Activated naive CD8-positive, alpha-beta T cell (primary cell): ENCODE data around the gene DGKA.
"Not testable (repeated sequence)": the region's sequence is repeated elsewhere in the genome, so short reads cannot be mapped to it uniquely, and the experiment has no call there.

Experiments used
- H3K27ac Mint-ChIP-seq: one replicate; pipeline ENCODE4 v1.8.0; 2021; ENCODE audit warnings: mixed read lengths
- H3K27me3 Mint-ChIP-seq: one replicate; pipeline ENCODE4 v1.8.0; 2021; ENCODE audit warnings: mixed read lengths
- H3K36me3 Mint-ChIP-seq: one replicate; pipeline ENCODE4 v1.8.0; 2021; ENCODE audit warnings: mixed read lengths
- H3K4me1 Mint-ChIP-seq: one replicate; pipeline ENCODE4 v1.8.0; 2021; ENCODE audit warnings: low read depth, mixed read lengths
- H3K4me3 Mint-ChIP-seq: one replicate; pipeline ENCODE4 v1.8.0; 2021; ENCODE audit warnings: mild to moderate bottlenecking, mixed read lengths
- H3K9me3 Mint-ChIP-seq: one replicate; pipeline ENCODE4 v1.8.0; 2021; ENCODE audit warnings: low read depth, mixed read lengths

Gene DGKA

DNA sequence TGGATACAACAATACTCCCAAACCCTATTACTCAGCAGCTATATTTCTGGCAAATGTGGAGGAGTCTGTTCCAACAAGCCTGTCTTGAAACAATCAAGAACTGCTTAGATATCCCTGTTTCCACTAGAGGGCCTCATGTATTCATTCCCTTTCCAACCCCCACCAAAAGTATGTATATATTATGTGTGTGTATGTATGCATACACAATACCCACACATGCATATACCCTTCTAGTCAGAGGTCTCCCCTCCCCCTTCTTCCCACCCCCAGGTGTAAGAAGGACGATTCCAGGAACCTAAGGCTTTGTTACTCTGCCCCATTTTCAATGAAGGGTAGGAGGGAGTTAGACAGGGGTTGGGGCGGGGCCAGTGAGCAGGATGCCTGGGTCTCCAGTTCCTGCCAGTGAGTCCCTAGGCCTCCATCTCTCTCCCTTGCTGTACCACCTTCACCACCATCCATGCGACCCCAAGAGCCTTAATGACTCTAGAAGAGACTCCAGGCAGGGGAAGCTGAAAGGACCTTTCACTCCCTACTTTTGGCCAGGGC, at the start of gene DGKA:
Gene DGKA (plus strand): TSS at position 392 of the 546 bp plus-strand sequence. CDS start 5,342 bp downstream, outside the sequence.
- H3K36me3 Mint-ChIP-seq = peaks cover 9% of the 10 kb centered on the region

GRCh38 chr12:55885113-55885512, 45.8 kb upstream of the DGKA start:
- Mint-ChIP-seq H3K4me1 (peaks cover 6% of the 10 kb centered on the region), H3K27me3 (no peaks in the 10 kb centered on the region), H3K36me3 (no peaks in the 10 kb centered on the region), H3K9me3 (no peaks in the 10 kb centered on the region), H3K4me3 (no peak overlapping the region), H3K27ac (no peak overlapping the region)

More for the DNA sequence above, at the start of gene DGKA:
- Mint-ChIP-seq H3K27me3 (no peaks in the 10 kb centered on the region), H3K9me3 (no peaks in the 10 kb centered on the region), H3K27ac (peak within 1 kb of the TSS; percentile 99), H3K4me1 (peaks cover 62% of the 10 kb centered on the region), H3K4me3 (peak within 1 kb of the TSS; percentile 100)

DNA sequence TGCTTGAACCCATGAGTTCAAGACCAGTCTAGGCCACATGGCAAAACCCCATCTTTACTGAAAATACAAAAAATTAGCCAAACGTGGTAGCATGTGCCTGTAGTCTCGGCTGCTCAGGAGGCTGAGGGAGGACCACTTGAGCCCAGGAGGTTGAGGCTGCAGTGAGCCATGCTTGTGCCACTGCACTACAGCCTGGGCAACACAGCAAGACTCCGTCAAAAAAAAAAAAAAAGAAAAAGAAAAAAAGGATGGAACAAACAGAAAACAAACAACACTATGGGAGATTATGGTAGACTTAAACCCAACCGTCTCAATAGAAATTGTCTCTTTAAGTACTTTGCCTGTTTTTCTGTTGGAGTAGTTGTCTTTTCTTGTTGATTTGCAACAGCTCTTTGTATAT, 39.7 kb upstream of the DGKA start:
- Mint-ChIP-seq H3K9me3 (no peaks in the 10 kb centered on the region), H3K27me3 (no peaks in the 10 kb centered on the region), H3K27ac (no peak overlapping the region), H3K4me1 (no peaks in the 10 kb centered on the region), H3K4me3 (no peak overlapping the region), H3K36me3 (no peaks in the 10 kb centered on the region)

DNA sequence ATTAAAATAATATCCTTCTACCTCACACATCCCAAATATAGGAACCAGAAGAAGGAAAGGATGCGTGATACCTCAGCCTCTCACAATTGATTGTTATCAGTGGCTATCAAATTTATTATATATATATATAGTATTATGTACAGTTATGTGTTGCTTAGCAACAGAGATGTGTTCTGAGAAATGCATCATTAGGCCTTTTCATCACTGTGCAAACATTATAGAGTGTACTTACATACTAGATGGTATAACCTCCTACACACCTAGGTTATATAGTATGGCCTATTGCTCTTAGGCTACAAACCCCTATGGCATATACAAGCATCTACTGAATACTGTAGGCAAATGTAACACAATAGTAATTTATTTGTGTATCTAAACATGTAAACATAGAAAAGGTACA, 37.2 kb upstream of the DGKA start:
- Mint-ChIP-seq H3K9me3 (no peaks in the 10 kb centered on the region), H3K4me3 (no peak overlapping the region), H3K27me3 (no peaks in the 10 kb centered on the region), H3K36me3 (no peaks in the 10 kb centered on the region), H3K27ac (no peak overlapping the region), H3K4me1 (peaks cover 4% of the 10 kb centered on the region)

DNA sequence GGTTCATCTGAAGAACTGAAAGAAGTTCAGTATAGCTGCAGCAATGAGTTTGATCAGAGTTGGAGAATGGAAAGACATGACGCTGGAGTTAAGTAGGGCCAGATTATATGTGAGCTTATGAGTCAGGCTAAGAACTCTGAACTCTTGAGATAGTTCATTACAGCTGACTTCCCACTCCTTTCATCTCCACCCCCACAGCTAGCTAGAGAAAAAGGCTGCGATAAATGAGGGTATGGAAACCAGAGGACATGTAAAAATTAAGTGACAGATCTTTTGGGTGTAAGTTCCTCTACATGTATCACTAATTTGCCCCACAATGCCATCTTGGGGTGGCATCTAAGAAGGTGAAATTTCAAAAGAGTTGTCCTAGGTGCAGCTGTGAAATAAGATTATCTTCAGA, 31.9 kb upstream of the DGKA start:
- Mint-ChIP-seq H3K4me1 (peaks cover 13% of the 10 kb centered on the region), H3K27me3 (no peaks in the 10 kb centered on the region), H3K4me3 (no peak overlapping the region), H3K9me3 (no peaks in the 10 kb centered on the region), H3K27ac (peak overlapping the region; percentile 81), H3K36me3 (no peaks in the 10 kb centered on the region)

GRCh38 chr12:55901881-55902490, 29.0 kb upstream of the DGKA start:
- H3K27me3 Mint-ChIP-seq = no peaks in the 10 kb centered on the region
- no peaks in the 10 kb centered on the region for H3K36me3 Mint-ChIP-seq
- H3K27ac Mint-ChIP-seq = no peak overlapping the region
- H3K4me3 Mint-ChIP-seq = no peak overlapping the region
- H3K4me1 Mint-ChIP-seq = peaks cover 15% of the 10 kb centered on the region
- H3K9me3 Mint-ChIP-seq = no peaks in the 10 kb centered on the region

GRCh38 chr12:55906056-55906455, 24.9 kb upstream of the DGKA start:
- Mint-ChIP-seq H3K4me3 (no peak overlapping the region), H3K36me3 (no peaks in the 10 kb centered on the region), H3K4me1 (peaks cover 4% of the 10 kb centered on the region), H3K27me3 (no peaks in the 10 kb centered on the region), H3K9me3 (no peaks in the 10 kb centered on the region), H3K27ac (peak overlapping the region; percentile 3)

DNA sequence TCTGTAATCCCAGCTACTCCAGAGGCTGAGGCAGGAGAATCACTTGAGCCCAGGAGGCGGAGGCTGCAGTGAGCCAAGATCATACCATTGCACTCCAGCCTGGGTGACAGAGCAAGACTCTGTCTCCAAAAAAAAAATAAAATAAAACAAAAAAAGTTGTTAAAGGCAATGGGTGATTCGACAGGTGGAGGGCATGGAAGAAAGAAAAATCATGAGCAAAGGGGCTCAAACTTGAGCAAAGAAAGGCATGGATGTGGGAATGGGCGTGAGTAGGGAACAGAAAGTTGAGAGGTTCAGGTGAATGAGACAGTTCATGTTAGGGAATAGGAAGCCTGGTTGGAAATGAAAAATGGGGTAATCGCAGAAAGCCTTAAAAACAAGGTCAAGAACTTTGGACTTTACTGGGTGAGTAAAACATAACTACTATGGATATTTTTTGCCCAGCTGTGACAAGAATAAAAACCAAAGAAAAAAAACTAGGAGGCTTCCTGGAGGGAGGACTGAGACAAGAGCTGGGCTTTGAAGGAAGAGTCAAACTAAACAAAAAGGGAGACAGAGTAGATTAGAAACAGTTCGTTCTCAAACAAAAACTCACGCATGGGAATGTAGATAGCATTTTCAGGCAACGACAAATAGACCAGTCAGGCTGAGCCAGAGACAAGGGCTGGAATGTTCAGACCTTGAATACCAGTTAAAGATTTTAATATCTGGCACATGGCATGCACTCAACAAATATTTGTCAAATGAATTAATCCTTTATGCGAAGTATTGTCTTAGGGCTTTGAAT, 22.0 kb upstream of the DGKA start:
- peaks cover 13% of the 10 kb centered on the region for H3K4me1 Mint-ChIP-seq
- peaks cover 2% of the 10 kb centered on the region for H3K36me3 Mint-ChIP-seq
- no peaks in the 10 kb centered on the region for H3K27me3 Mint-ChIP-seq
- H3K9me3 Mint-ChIP-seq = no peaks in the 10 kb centered on the region
- no peak overlapping the region for H3K4me3 Mint-ChIP-seq
- H3K27ac Mint-ChIP-seq = peak overlapping the region; percentile 75

GRCh38 chr12:55909513-55909884, 21.5 kb upstream of the DGKA start:
- Mint-ChIP-seq H3K36me3 (peaks cover 3% of the 10 kb centered on the region), H3K4me1 (peaks cover 18% of the 10 kb centered on the region), H3K9me3 (no peaks in the 10 kb centered on the region), H3K4me3 (no peak overlapping the region), H3K27ac (no peak overlapping the region), H3K27me3 (no peaks in the 10 kb centered on the region)

GRCh38 chr12:55912908-55913307, 18.1 kb upstream of the DGKA start:
- Mint-ChIP-seq H3K4me3 (no peak overlapping the region), H3K36me3 (peaks cover 4% of the 10 kb centered on the region), H3K4me1 (peaks cover 32% of the 10 kb centered on the region), H3K9me3 (no peaks in the 10 kb centered on the region), H3K27ac (peak overlapping the region; percentile 31), H3K27me3 (no peaks in the 10 kb centered on the region)

DNA sequence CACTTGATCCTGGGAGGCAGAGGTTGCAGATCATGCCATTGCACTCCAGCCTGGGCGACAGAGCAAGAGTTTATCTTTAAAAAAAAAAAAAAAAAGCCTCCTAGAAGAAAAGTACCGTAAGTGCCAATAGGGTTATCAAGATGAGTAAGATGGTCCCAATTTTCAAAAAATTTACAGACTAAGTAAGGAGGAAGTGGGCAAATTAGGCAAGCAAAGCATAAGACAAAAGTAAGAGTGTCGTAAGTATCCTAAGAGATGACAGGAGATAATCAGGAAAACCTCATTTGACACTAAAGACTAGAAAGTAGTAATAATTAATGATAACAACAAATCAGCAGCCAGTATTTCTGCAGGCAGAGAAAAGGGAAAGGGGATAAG, 15.5 kb upstream of the DGKA start:
- H3K4me3 Mint-ChIP-seq = peak overlapping the region; percentile 2
- H3K4me1 Mint-ChIP-seq = peaks cover 37% of the 10 kb centered on the region
- peak overlapping the region; percentile 85 for H3K27ac Mint-ChIP-seq
- H3K36me3 Mint-ChIP-seq = peaks cover 4% of the 10 kb centered on the region
- H3K9me3 Mint-ChIP-seq = no peaks in the 10 kb centered on the region
- no peaks in the 10 kb centered on the region for H3K27me3 Mint-ChIP-seq

DNA sequence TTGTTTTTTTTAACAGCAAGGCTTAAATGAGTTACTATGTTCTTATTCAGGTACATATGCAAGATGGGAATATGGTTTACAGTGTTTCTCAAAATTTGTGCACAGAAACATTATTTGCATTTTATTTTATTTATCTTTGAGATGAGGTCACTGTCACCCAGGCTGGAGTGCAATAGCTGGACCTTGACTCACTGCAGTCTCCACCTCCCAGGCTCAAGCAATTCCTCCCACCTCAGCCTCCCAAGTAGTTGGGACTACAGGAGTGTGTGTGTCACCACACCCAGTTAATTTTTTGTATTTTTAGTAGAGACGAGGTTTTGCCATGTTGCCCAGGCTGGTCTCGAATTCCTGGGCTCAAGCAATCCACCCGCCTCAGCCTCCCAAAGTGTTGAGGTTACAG, 11.9 kb upstream of the DGKA start:
- H3K27me3 Mint-ChIP-seq, H3K4me3 Mint-ChIP-seq, H3K9me3 Mint-ChIP-seq, H3K36me3 Mint-ChIP-seq, H3K27ac Mint-ChIP-seq: not testable (repeated sequence)
- H3K4me1 Mint-ChIP-seq = peaks cover 47% of the 10 kb centered on the region

- H3K27ac Mint-ChIP-seq = no peak overlapping the region
- no peaks in the 10 kb centered on the region for H3K9me3 Mint-ChIP-seq
- H3K4me3 Mint-ChIP-seq = no peak overlapping the region
- peaks cover 46% of the 10 kb centered on the region for H3K4me1 Mint-ChIP-seq
- H3K27me3 Mint-ChIP-seq = no peaks in the 10 kb centered on the region
- peaks cover 5% of the 10 kb centered on the region for H3K36me3 Mint-ChIP-seq
Measured at GRCh38 chr12:55922126-55922525, 8.8 kb upstream of the DGKA start.

GRCh38 chr12:55923648-55924047, 7.3 kb upstream of the DGKA start:
- peaks cover 50% of the 10 kb centered on the region for H3K4me1 Mint-ChIP-seq
- H3K9me3 Mint-ChIP-seq, H3K36me3 Mint-ChIP-seq, H3K27ac Mint-ChIP-seq, H3K27me3 Mint-ChIP-seq, H3K4me3 Mint-ChIP-seq: not testable (repeated sequence)

DNA sequence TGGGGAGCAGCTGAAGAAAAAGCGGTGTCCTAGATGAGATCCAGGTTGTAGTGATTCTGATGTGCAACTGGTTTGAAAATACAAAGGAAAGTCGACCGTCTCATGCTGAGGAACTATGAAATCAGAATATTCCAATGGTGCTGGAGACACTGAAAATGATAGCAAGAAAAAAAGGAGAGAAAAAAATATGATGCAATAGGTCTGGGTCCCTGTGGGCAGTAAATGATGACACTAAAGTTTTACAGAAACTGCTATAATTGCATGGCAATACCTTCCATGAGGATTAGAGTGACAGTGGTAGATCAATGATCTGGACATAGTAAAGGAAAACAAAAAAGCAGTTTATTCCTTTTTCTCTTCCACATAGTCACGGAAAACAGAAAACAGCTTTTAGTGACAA, 5.6 kb upstream of the DGKA start:
- H3K27ac Mint-ChIP-seq = peak overlapping the region; percentile 98

More for the DNA sequence above, 5.6 kb upstream of the DGKA start:
- Mint-ChIP-seq H3K9me3 (no peaks in the 10 kb centered on the region), H3K36me3 (peaks cover 5% of the 10 kb centered on the region), H3K4me3 (peak overlapping the region; percentile 100), H3K27me3 (no peaks in the 10 kb centered on the region), H3K4me1 (peaks cover 56% of the 10 kb centered on the region)
